ENCODE measurements around the gene EPB41. TPM values are rescaled to one million over a fixed set of nuclear protein-coding genes. Genes with fewer than 3 reads are reported as not detected.
"Not testable (repeated sequence)": the region's sequence is repeated elsewhere in the genome, so short reads cannot be mapped to it uniquely, and the experiment has no call there.

EPB41 gene
- total RNA-seq, 3 donors from 2014 or later (not counting 1 experiment from before 2014, with no cell fraction given) = 151 to 196 (median 172) TPM

GRCh38 chr1:28936094-28936493 lies 21.7 kb downstream of the EPB41 start:
- no peak for TF ChIP-seq CTCF (IDR thresholded peaks at IDR 0.05)
- Histone ChIP-seq H3K4me3 (ENCODE audit: low read length) (no peak overlapping the region), H3K4me1 (ENCODE audit: control insufficient read depth, insufficient read depth, low read length) (peaks cover 33% of the 10 kb centered on the region), H3K27me3 (ENCODE audit: control insufficient read depth, insufficient read depth, low read length) (no peaks in the 10 kb centered on the region), H3K36me3 (ENCODE audit: control insufficient read depth, insufficient read depth, low read length) (no peaks in the 10 kb centered on the region), H3K27ac (ENCODE audit: low read length) (no peak overlapping the region), H3K9me3 (ENCODE audit: control insufficient read depth, insufficient read depth, low read length) (no peaks in the 10 kb centered on the region)
- peaks cover 73 to 75% of the 10 kb centered on the region in 2 donors for H3K4me1 Mint-ChIP-seq
- peak overlapping the region in 1 of 2 donors; percentile 7 for H3K27ac Mint-ChIP-seq
- H3K36me3 Mint-ChIP-seq = no peaks in the 10 kb centered on the region
- no peak for ATAC-seq
- H3K9me3 Mint-ChIP-seq = no peaks in the 10 kb centered on the region
- H3K27me3 Mint-ChIP-seq (ENCODE audit: low read depth in 2 of 2) = no peaks in the 10 kb centered on the region
- no peak overlapping the region for H3K4me3 Mint-ChIP-seq
- no peak for DNase-seq
- intact Hi-C loops (cut with micrococcal nuclease) = no loop called here
- WGBS (ENCODE audit: insufficient coverage) = 100% methylated on average over 1 of the region's 1 CpG

GRCh38 chr1:28936528-28936927 lies 22.2 kb downstream of the EPB41 start:
- Mint-ChIP-seq H3K4me1 (peaks cover 76 to 79% of the 10 kb centered on the region in 2 donors), H3K27me3 (ENCODE audit: low read depth in 2 of 2) (no peaks in the 10 kb centered on the region), H3K4me3 (no peak overlapping the region), H3K36me3 (no peaks in the 10 kb centered on the region), H3K27ac (peak overlapping the region in 1 of 2 donors; percentile 59), H3K9me3 (no peaks in the 10 kb centered on the region)
- Histone ChIP-seq H3K27ac (ENCODE audit: low read length) (no peak overlapping the region), H3K4me1 (ENCODE audit: control insufficient read depth, insufficient read depth, low read length) (peaks cover 29% of the 10 kb centered on the region), H3K36me3 (ENCODE audit: control insufficient read depth, insufficient read depth, low read length) (no peaks in the 10 kb centered on the region), H3K9me3 (ENCODE audit: control insufficient read depth, insufficient read depth, low read length) (no peaks in the 10 kb centered on the region), H3K27me3 (ENCODE audit: control insufficient read depth, insufficient read depth, low read length) (no peaks in the 10 kb centered on the region), H3K4me3 (ENCODE audit: low read length) (no peak overlapping the region)
- ATAC-seq (no peak), DNase-seq (no peak)
- TF ChIP-seq CTCF (IDR thresholded peaks at IDR 0.05) = no peak
- intact Hi-C loops (cut with micrococcal nuclease) = no loop called here

GRCh38 chr1:28943581-28943980 lies 29.2 kb downstream of the EPB41 start:
- no CpG with 5 or more reads among the region's 3 CpGs for WGBS (ENCODE audit: insufficient coverage)
- peaks cover 15% of the 10 kb centered on the region for H3K4me1 ChIP-seq (ENCODE audit: control insufficient read depth, insufficient read depth, low read length)
- intact Hi-C loops (cut with micrococcal nuclease); ATAC-seq; H3K9me3 Mint-ChIP-seq; H3K27me3 ChIP-seq (ENCODE audit: control insufficient read depth, insufficient read depth, low read length); H3K36me3 Mint-ChIP-seq; H3K36me3 ChIP-seq (ENCODE audit: control insufficient read depth, insufficient read depth, low read length); DNase-seq; H3K27me3 Mint-ChIP-seq (ENCODE audit: low read depth in 2 of 2); H3K4me3 ChIP-seq (ENCODE audit: low read length); H3K27ac ChIP-seq (ENCODE audit: low read length); H3K9me3 ChIP-seq (ENCODE audit: control insufficient read depth, insufficient read depth, low read length); H3K4me3 Mint-ChIP-seq: not testable (repeated sequence)
- H3K4me1 Mint-ChIP-seq = peaks cover 46 to 62% of the 10 kb centered on the region in 2 donors
- H3K27ac Mint-ChIP-seq = peak overlapping the region in 1 of 2 donors; percentile 15

- no peaks in the 10 kb centered on the region for H3K9me3 ChIP-seq (ENCODE audit: control insufficient read depth, insufficient read depth, low read length)
- no peak for TF ChIP-seq CTCF (IDR thresholded peaks at IDR 0.05)
- Mint-ChIP-seq H3K27me3 (ENCODE audit: low read depth in 2 of 2) (no peaks in the 10 kb centered on the region), H3K27ac (peak overlapping the region in 1 of 2 donors; percentile 8), H3K9me3 (no peaks in the 10 kb centered on the region), H3K36me3 (no peaks in the 10 kb centered on the region), H3K4me3 (no peak overlapping the region), H3K4me1 (peaks cover 20 to 42% of the 10 kb centered on the region in 2 donors)
- peaks cover 6% of the 10 kb centered on the region for H3K4me1 ChIP-seq (ENCODE audit: control insufficient read depth, insufficient read depth, low read length)
- WGBS (ENCODE audit: insufficient coverage) = 100% methylated on average over 1 of the region's 1 CpG
- H3K4me3 ChIP-seq (ENCODE audit: low read length) = no peak overlapping the region
- no peaks in the 10 kb centered on the region for H3K27me3 ChIP-seq (ENCODE audit: control insufficient read depth, insufficient read depth, low read length)
- no peaks in the 10 kb centered on the region for H3K36me3 ChIP-seq (ENCODE audit: control insufficient read depth, insufficient read depth, low read length)
- intact Hi-C loops (cut with micrococcal nuclease) = no loop called here
- ATAC-seq (no peak), DNase-seq (no peak)
- no peak overlapping the region for H3K27ac ChIP-seq (ENCODE audit: low read length)
Measured at GRCh38 chr1:28950006-28950405, 35.6 kb downstream of the EPB41 start.
